Stimulated activated CD4-positive, alpha-beta T cell treated with anti-CD3 and anti-CD28 coated beads, Interleukin-1b, Interleukin-23, amount 100 ng/mL, for 24 hours (primary cell): ENCODE measurements around the gene ANKFN1.
"Not testable (repeated sequence)": the region's sequence is repeated elsewhere in the genome, so short reads cannot be mapped to it uniquely, and the experiment has no call there.

Source experiments
- DNase-seq, 4 experiments: peaks; one replicate each; pipeline ENCODE4 v3.0.0-alpha.2; 2020; ENCODE audit warnings: low read depth in 4 of 4, low spot score in 1 of 4

The ANKFN1 gene

GRCh38 chr17:56324676-56325075 lies 171.4 kb downstream of the ANKFN1 start:
- DNase-seq = no peak

GRCh38 chr17:56325313-56326000 lies 172.2 kb downstream of the ANKFN1 start:
- no peak for DNase-seq

GRCh38 chr17:56326001-56326359 lies 172.7 kb downstream of the ANKFN1 start:
- no peak for DNase-seq

- no peak for DNase-seq
Observed at GRCh38 chr17:56347639-56348038, 194.4 kb downstream of the ANKFN1 start.

- DNase-seq = no peak
Observed at GRCh38 chr17:56350592-56350991, 197.3 kb downstream of the ANKFN1 start.

GRCh38 chr17:56351675-56352074 lies 198.4 kb downstream of the ANKFN1 start:
- no peak for DNase-seq

GRCh38 chr17:56358651-56359050 lies 205.4 kb downstream of the ANKFN1 start:
- DNase-seq = no peak

GRCh38 chr17:56359518-56359917 lies 206.2 kb downstream of the ANKFN1 start:
- no peak for DNase-seq

- DNase-seq = no peak
Observed at GRCh38 chr17:56367366-56367765, 214.1 kb downstream of the ANKFN1 start.

- no peak for DNase-seq
Observed at GRCh38 chr17:56373981-56374833, 220.9 kb downstream of the ANKFN1 start.

- no peak for DNase-seq
Observed at GRCh38 chr17:56389356-56389755, 236.1 kb downstream of the ANKFN1 start.

- DNase-seq = no peak
Observed at GRCh38 chr17:56392321-56392720, 239.0 kb downstream of the ANKFN1 start.

GRCh38 chr17:56393156-56393555 lies 239.9 kb downstream of the ANKFN1 start:
- DNase-seq = no peak

GRCh38 chr17:56395787-56396186 lies 242.5 kb downstream of the ANKFN1 start:
- no peak for DNase-seq

- DNase-seq = no peak
Observed at GRCh38 chr17:56407086-56407485, 253.8 kb downstream of the ANKFN1 start.

GRCh38 chr17:56412356-56412755 lies 259.1 kb downstream of the ANKFN1 start:
- DNase-seq = not testable (repeated sequence)

GRCh38 chr17:56416682-56417351 lies 263.5 kb downstream of the ANKFN1 start:
- no peak for DNase-seq

- no peak for DNase-seq
Observed at GRCh38 chr17:56424005-56424404, 270.7 kb downstream of the ANKFN1 start.

GRCh38 chr17:56424543-56425044 lies 271.3 kb downstream of the ANKFN1 start:
- no peak for DNase-seq

GRCh38 chr17:56425483-56425882 lies 272.2 kb downstream of the ANKFN1 start:
- no peak for DNase-seq

GRCh38 chr17:56426901-56427300 lies 273.6 kb downstream of the ANKFN1 start:
- no peak for DNase-seq

GRCh38 chr17:56431736-56432135 lies 278.5 kb downstream of the ANKFN1 start:
- DNase-seq = no peak
